Measurements from ENCODE around the gene APOA4.
"Not testable (repeated sequence)": the region's sequence is repeated elsewhere in the genome, so short reads cannot be mapped to it uniquely, and the experiment has no call there.

APOA4 gene

GRCh38 chr11:116847612-116848011 is 24.5 kb upstream of the APOA4 start:
- DNase-seq = no peak

- DNase-seq = no peak
These were observed 21.6 kb upstream of the APOA4 start for GRCh38 chr11:116844722-116845121.

GRCh38 chr11:116843661-116844060 is 20.6 kb upstream of the APOA4 start:
- DNase-seq = no peak

DNA sequence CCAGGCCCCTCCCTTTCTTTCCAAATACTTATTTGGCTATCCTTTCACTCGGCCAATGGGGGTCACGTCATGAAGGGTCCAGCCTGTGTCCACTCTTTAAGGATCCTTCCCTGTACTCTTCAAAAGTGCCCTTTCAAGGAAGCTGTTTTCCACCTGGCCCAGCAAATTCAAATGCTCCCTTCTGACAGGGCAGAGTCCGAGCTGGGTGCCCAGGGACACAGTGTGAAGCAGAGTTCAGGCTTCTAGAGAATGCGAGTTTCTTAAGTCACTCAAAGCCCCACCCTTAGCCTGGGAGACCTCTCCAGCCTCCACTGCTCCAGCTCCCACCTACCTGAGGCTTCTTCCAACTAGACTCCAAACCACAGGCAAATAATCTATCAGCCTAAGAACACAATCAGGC is 19.8 kb upstream of the APOA4 start:
- no peak for DNase-seq

DNA sequence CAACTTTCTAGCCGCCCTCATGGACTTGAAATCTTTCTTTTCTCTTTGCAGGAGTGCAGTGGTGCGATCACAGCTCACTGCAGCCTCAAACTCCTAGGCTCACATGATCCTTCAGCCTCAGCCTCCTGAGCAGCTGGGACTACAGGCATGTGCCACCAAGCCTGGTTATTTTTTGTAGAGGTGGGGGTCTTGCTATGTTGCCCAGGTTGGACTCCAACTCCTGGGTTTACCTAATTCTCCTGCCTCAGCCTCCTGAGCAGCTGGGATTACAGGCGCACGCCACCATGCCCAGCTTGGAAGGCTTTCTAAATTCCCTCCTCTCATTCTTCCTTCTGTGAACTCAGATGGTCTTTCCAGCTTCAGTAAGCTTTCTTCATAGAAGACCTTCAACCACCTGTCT is 19.0 kb upstream of the APOA4 start:
- no peak for DNase-seq

- no peak for DNase-seq
These were observed 17.7 kb upstream of the APOA4 start for GRCh38 chr11:116840746-116841296.

DNA sequence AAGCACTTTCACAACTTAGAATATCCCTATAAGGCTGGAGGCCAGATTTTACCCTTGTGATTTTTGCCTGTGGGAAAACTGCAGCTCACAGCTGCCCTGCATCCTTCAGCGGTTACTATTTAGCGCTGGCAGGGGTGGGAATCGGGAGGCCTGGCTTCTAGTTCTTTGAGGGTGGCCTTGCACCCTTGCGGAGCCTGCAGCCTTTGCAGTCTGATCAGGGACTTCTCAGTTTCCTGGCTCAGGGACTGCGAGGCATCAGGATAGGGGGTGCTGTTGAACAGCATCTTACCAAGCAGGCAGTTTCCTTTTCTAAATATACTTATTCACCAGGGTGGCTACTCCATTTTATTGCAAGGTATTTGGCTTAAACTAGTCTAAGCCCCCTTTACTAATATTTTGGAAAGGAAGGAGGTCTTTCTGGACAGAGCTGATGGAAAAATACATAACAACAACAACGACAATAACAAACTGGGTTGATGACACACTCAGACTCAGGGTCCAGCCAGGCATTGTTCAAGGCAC is 17.2 kb upstream of the APOA4 start:
- DNase-seq = no peak

DNA sequence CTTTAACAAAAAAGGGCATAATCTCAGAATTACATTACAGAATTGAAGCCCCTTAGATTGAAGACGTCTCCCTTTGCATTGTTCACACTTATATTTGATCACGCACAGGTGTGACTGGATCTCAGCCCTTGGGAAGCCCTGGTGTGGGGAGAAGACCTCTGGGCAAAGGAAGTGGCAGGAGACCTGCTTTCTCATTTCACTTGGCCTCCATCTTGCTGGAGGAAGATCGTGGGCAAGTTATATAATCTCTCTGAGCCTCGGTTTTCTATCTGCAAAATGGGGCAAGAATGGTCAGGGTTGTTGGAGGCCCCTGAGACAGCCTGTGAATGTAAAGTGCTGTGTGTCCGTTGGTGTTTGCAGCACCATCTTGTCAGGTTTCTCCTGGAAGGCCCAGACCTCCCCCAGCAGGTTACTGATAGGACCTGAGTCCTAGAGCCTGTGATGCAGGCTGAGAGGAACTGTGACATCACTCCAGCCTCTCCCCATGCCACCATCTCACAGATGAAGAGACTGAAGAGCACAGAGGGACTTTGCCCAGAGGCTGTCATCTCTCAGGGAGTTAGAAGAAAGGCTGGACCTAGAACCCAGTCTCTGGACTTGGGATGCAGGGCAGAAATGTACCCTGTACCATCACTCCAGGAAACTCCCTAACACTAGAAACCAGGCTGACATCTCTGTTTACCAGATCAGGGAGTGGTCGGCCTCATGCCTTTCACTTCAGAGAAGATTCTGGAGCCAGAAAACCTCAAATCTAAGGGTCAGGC is 15.4 kb upstream of the APOA4 start:
- no peak for DNase-seq

DNA sequence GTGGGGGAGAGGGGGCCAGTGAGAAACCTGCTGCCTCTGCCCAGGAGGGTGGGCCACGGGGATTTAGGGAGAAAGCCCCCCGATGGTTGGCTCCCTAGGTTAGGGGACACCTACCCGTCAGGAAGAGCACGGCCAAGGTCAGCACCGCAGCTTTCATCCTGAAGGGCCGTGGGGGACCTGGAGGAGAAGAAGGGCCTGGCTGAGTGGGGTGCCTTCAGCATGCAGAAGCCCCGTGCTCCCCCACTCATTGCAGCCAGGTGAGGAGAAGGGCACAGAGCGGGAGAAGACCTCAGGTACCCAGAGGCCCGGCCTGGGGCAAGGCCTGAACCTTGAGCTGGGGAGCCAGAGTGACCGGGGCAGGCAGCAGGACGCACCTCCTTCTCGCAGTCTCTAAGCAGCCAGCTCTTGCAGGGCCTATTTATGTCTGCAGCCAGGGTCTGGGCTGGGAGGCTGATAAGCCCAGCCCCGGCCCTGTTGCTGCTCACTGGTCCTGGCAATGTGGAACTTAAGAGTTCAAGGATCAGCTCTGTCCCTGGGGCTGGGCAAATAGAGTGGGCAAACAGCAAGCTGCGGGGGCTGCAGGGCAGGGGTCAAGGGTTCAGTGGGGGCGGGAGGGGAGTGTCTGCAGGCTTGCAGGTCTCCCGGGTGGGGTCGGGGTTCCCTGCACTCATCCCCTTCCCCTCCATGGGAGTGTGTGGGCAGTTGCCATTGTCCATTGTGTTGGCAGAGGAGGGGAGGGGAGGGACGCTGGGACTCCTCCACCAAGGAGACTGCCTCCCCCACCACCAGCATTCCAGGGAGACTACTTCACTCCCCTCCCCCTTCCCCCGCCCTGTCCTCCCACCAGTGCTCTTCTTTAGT is 14.4 kb upstream of the APOA4 start, which contains the start of gene APOA1:
Gene APOA1, minus strand, starts transcription at position 392 of the 861 bp plus-strand sequence. Its CDS starts 235 bp downstream, at position 157.
- no peak for DNase-seq

- no peak for DNase-seq
These were observed 13.5 kb upstream of the APOA4 start for GRCh38 chr11:116836632-116836991.

DNA sequence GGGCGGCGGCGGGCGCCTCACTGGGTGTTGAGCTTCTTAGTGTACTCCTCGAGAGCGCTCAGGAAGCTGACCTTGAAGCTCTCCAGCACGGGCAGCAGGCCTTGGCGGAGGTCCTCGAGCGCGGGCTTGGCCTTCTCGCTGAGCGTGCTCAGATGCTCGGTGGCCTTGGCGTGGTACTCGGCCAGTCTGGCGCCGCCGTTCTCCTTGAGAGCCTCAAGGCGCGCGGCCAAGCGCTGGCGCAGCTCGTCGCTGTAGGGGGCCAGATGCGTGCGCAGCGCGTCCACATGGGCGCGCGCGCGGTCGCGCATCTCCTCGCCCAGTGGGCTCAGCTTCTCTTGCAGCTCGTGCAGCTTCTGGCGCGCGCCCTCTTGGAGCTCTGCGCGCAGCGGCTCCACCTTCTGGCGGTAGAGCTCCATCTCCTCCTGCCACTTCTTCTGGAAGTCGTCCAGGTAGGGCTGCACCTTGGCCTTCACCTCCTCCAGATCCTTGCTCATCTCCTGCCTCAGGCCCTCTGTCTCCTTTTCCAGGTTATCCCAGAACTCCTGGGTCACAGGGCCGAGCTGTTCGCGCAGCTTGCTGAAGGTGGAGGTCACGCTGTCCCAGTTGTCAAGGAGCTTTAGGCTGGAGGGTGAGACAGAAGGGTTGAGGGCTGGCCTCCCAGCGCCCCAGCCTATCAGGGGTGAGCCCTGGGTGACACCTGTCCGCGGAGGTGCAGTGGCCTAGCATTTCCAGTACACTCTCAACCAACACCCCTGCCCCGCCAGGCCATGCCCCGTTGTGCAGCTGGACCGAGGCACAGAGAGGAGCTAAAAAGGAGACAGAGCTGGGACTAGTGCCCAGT is 12.9 kb upstream of the APOA4 start:
- peak; percentile 60 for DNase-seq

GRCh38 chr11:116835042-116835772 is 12.1 kb upstream of the APOA4 start:
- DNase-seq = no peak

GRCh38 chr11:116834535-116835041 is 11.5 kb upstream of the APOA4 start:
- DNase-seq = not testable (repeated sequence)

- DNase-seq = no peak
These were observed 10.9 kb upstream of the APOA4 start for GRCh38 chr11:116833816-116834534.

DNA sequence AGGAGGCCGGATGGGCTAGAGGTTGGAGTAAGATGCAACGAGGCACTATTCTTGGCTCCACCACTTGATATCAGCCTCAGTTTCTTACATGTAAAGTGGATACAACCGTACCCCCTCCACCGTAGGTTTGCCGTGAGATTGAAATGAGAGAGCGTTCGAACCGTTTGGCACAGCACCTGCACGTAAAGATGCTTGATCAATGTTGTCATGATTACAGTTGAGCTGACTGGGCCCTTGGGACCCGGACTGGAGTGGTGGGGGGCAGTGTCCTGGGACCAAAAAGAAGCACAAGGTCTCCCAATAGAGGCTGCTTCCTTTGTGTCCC is 10.3 kb upstream of the APOA4 start:
- DNase-seq = no peak

- DNase-seq = no peak
These were observed 9.5 kb upstream of the APOA4 start for GRCh38 chr11:116832350-116833290.

DNA sequence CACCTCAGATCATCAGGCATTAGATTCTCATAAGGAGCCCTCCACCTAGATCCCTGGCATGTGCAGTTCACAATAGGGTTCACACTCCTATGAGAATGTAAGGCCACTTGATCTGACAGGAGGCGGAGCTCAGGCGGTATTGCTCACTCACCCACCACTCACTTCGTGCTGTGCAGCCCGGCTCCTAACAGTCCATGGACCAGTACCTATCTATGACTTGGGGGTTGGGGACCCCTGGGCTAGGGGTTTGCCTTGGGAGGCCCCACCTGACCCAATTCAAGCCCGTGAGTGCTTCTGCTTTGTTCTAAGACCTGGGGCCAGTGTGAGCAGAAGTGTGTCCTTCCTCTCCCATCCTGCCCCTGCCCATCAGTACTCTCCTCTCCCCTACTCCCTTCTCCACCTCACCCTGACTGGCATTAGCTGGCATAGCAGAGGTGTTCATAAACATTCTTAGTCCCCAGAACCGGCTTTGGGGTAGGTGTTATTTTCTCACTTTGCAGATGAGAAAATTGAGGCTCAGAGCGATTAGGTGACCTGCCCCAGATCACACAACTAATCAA is 8.8 kb upstream of the APOA4 start:
- no peak for DNase-seq

DNA sequence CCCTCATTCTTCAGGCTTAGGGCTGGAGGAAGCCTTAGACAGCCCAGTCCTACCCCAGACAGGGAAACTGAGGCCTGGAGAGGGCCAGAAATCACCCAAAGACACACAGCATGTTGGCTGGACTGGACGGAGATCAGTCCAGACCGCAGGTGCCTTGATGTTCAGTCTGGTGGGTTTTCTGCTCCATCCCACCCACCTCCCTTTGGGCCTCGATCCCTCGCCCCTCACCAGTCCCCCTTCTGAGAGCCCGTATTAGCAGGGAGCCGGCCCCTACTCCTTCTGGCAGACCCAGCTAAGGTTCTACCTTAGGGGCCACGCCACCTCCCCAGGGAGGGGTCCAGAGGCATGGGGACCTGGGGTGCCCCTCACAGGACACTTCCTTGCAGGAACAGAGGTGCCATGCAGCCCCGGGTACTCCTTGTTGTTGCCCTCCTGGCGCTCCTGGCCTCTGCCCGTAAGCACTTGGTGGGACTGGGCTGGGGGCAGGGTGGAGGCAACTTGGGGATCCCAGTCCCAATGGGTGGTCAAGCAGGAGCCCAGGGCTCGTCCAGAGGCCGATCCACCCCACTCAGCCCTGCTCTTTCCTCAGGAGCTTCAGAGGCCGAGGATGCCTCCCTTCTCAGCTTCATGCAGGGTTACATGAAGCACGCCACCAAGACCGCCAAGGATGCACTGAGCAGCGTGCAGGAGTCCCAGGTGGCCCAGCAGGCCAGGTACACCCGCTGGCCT is 7.2 kb upstream of the APOA4 start:
- DNase-seq = no peak

Measured in T-helper 9 cell (primary cell).